Ovary (tissue), 9 donors: Measurements from ENCODE around the gene ASXL2. TPM values are rescaled to one million over a fixed set of nuclear protein-coding genes. Genes with fewer than 3 reads are reported as not detected.

ENCODE experiments used
- DNase-seq, 5 donors: peaks; one replicate each; pipeline ENCODE4 v3.0.0-alpha.2; 2019 to 2020
- H3K27ac ChIP-seq, 2 donors: fragments of 200-600 bp; one replicate each; pipeline versions ENCODE4 v1.5.1 to v1.8.0; 2019 to 2022
- H3K27me3 ChIP-seq: fragments of 200-600 bp; one replicate; pipeline ENCODE4 v1.8.0; 2022
- H3K36me3 ChIP-seq: fragments of 200-600 bp; sonication (generic); one replicate; pipeline ENCODE4 v1.5.1; 2019
- H3K4me1 ChIP-seq: one replicate; pipeline ENCODE4 v1.8.1; 2013; ENCODE audit warnings: mild to moderate bottlenecking, moderate library complexity; ENCODE audit not compliant: insufficient read depth
- H3K4me3 ChIP-seq: fragments of 200-600 bp; sonication (generic); one replicate; pipeline ENCODE4 v1.5.1; 2017
- H3K9me3 ChIP-seq, 2 donors: fragments of 200-600 bp in 1 of 2; sonication (generic) in 1 of 2; one replicate each; pipeline versions ENCODE4 v1.5.1 to v1.8.1; 2013 to 2019; ENCODE audit warnings: mild to moderate bottlenecking in 1 of 2, moderate library complexity in 1 of 2
- EP300 ChIP-seq: sonication (generic); formaldehyde crosslinking; IDR thresholded peaks from one replicate; pipeline ENCODE4 v1.6.1; 2017; ENCODE audit warnings: antibody characterized with exemption
- POLR2A ChIP-seq: fragments of 450-650 bp; IDR thresholded peaks from one replicate; pipeline ENCODE4 v1.6.1; 2017; ENCODE audit warnings: antibody characterized with exemption, mild to moderate bottlenecking, moderate library complexity
- WGBS, 3 donors: extraction: QIAGEN DNeasy Blood & Tissue Kit in 1 of 3; methylation state at CpG; one replicate each; pipeline versions ENCODE4 v1.1.5 to v1.1.7; 2013 to 2017; 5-methylcytosine and 5-hydroxymethylcytosine counted together
- intact Hi-C, 4 donors: fragments of 100-400 bp; cut with DNase I; formaldehyde crosslinking; loops; one replicate each; pipeline versions ENCODE4 v1.11.0 to v1.15.1; 2022 to 2023
- polyA plus RNA-seq, 2 donors: library from polyadenylated mRNA; stranded (reverse); fragments of 200-250 nt in 1 of 2; fragments of 350-450 nt in 1 of 2; fragmentation: Illumina TruSeq in 1 of 2; extraction: RNeasy Lipid Tissue Mini Kit (QIAGEN cat#74804) in 1 of 2; gene quantifications; one replicate each; pipeline ENCODE4 v1.2.3, GENCODE V29; 2013 to 2014
- total RNA-seq, 7 donors: library from RNA; depleted of rRNA in 2 of 7; stranded (reverse); fragments of >200 nt in 2 of 7; fragmentation: NEBNext Ultra II Directional in 3 of 7; extraction: Animal tissue kit (Norgen Biotek cat#: 25700) in 3 of 7; gene quantifications; one replicate each; pipeline versions ENCODE4 v1.1.0 to v1.2.4, GENCODE V29; 2016 to 2023
- TF ChIP-seq, protein P1 (sequence below), 3 donors: fragments of 450-650 bp in 2 of 3; fragments of 200-600 bp in 1 of 3; IDR thresholded peaks; one replicate each; pipeline versions ENCODE4 v1.5.1 to v1.8.0; 2016 to 2022; ENCODE audit warnings: antibody characterized with exemption in 3 of 3, mild to moderate bottlenecking in 1 of 3
- donor health status: DM: no; HTN: no; CAD: no; lungs with moderate emphysema.
- donor health status: DM: no; HTN: no; CAD: no.
- donor health status: Bipolar disorder and iron deficiency.
- donor health status: DM: yes; HTN: yes; CAD: no.
- donor health status: DM: no; HTN: no; CAD: no.
- donor health status: DM: yes; HTN: yes; CAD: no.

ASXL2 gene
- total and polyA plus RNA-seq, 9 donors: 3.0 to 25.0 (median 16.4) TPM

DNA sequence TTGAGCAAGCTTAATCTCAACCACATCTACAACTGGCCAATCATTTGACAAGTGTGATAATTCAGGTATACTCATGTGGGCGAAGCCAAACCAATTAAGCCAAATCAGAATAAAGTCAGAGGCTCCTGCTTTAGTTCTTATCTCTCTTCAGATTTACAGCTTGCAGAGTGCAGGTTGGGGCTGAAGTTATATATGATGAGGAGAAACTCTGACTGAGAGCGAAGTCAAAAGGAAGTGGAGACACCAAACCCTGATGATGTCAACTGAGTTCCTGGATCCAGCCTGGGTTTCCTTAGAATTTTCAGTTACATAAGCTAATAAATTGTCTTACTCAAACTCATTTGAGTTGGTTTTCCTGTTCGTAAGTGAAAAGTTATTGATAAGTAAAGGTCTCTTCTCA, 73.9 kb downstream of the ASXL2 start:
- Histone ChIP-seq H3K27ac (no peak overlapping the region), H3K4me1 (no peaks in the 10 kb centered on the region), H3K27me3 (no peaks in the 10 kb centered on the region), H3K9me3 (no peaks in the 10 kb centered on the region), H3K4me3 (no peak overlapping the region), H3K36me3 (no peaks in the 10 kb centered on the region)
- intact Hi-C loops: no loop called here
- no peak for DNase-seq
- no peak for TF ChIP-seq POLR2A
- no peak for TF ChIP-seq EP300
- TF ChIP-seq, protein P1, sequence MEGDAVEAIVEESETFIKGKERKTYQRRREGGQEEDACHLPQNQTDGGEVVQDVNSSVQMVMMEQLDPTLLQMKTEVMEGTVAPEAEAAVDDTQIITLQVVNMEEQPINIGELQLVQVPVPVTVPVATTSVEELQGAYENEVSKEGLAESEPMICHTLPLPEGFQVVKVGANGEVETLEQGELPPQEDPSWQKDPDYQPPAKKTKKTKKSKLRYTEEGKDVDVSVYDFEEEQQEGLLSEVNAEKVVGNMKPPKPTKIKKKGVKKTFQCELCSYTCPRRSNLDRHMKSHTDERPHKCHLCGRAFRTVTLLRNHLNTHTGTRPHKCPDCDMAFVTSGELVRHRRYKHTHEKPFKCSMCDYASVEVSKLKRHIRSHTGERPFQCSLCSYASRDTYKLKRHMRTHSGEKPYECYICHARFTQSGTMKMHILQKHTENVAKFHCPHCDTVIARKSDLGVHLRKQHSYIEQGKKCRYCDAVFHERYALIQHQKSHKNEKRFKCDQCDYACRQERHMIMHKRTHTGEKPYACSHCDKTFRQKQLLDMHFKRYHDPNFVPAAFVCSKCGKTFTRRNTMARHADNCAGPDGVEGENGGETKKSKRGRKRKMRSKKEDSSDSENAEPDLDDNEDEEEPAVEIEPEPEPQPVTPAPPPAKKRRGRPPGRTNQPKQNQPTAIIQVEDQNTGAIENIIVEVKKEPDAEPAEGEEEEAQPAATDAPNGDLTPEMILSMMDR (IDR thresholded peaks at IDR 0.05): no peak
- 97% methylated on average over 3 of the region's 3 CpGs for WGBS, 3 donors

DNA sequence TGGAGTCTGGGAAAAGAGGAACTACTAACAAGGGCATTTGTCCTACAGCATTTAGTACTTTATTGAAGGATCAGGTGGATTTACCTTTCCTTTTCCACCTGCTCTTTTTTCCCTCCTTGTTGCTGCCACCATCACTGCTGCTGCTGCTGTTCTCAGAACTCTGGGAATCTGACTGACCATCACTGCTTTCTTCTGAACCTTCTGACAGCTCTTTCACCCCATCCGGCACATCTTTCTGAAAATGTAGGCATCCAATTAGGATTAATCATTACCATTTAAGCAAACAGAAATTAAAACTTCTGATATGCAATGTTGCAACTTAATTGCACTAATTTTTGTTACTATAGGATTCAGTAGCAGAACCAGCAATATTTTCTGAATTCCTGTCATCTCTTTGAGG, 79.0 kb downstream of the ASXL2 start:
- Histone ChIP-seq H3K4me3 (no peak overlapping the region), H3K9me3 (no peaks in the 10 kb centered on the region), H3K27ac (no peak overlapping the region), H3K36me3 (no peaks in the 10 kb centered on the region), H3K4me1 (no peaks in the 10 kb centered on the region), H3K27me3 (no peaks in the 10 kb centered on the region)
- WGBS, 3 donors: 97 to 100% (median 100%) methylated on average over 1 of the region's 1 CpG
- intact Hi-C loops: no loop called here
- DNase-seq: no peak
- TF ChIP-seq POLR2A: no peak
- TF ChIP-seq EP300: no peak
- TF ChIP-seq, protein P1 (IDR thresholded peaks at IDR 0.05): no peak

DNA sequence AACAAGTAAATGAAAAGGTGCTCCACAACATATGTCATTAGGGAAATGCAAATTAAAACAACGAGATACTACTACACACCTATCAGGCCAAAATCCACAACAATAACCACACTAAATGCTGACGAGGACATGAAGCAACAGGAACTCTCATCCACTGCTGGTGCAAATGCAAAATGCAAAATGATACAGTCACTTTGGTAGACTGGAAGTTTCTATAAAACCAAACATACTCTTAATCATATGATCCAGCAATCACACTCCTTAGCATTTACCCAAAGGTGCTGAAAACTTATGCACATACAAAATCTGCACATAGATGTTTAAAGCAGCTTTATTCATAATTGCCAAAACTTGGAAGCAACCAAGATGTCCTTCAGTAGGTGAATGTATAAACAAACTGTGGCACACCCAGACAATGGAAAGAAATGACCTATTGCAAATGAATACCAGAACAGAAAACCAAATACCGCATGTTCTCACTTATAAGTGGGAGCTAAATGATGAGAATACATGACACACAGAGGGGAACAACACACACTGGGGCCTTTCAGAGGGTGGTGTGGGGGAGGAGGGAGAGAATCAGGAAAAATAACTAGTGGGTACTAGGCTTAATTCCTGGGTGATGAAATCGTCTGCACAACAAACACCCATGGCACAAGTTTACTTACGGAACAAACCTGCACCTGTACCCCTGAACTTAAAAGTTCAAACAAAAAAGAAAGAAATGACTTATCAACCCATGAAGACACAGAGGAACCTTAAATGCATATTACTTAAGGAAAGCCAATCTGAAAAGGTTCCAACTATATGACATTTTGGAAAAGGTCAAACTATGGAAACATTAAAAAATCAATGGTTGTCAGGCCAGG, 80.4 kb downstream of the ASXL2 start:
- no peaks in the 10 kb centered on the region for H3K27me3 ChIP-seq
- WGBS, 3 donors: 91 to 95% (median 94%) methylated on average over 5 of the region's 5 CpGs
- no peak overlapping the region for H3K4me3 ChIP-seq
- H3K36me3 ChIP-seq: no peaks in the 10 kb centered on the region
- H3K27ac ChIP-seq: no peak overlapping the region
- TF ChIP-seq EP300 (no peak), POLR2A (no peak)
- TF ChIP-seq, protein P1 (IDR thresholded peaks at IDR 0.05): no peak
- H3K4me1 ChIP-seq: no peaks in the 10 kb centered on the region
- no peaks in the 10 kb centered on the region for H3K9me3 ChIP-seq
- intact Hi-C loops: no loop called here
- no peak for DNase-seq

DNA sequence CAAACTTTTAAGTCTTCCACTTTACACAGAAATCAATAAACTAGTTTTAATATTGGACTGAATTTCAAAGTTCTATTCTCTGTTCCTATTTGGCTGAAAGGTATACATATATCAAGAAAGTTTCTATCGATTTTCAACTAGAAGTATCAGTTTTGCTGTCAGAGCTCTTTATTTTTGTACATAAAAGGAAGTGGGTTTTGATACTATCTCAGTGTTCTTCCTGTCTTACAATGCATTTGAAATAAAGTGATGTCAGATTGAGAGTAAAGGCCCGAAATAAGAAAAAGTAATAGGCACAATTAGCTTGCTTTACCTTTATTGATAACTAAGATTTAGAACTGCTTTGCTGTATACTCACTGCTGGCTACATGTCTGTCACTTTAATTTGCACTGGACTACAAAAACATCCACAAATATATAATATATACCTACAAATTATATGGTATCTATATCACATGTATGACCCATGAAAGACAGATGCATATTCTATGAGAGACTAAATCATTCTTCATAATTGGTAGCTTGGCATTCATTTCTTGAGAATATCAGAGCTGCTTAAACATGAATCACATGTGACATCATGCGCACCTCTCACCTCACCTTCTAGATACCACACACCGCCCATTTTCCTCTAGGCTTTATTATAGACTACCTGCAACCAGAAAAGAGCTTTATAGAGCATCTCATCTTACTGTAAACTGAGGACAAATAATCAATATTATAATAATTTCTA, 83.6 kb downstream of the ASXL2 start:
- 90 to 93% (median 90%) methylated on average over 4 of the region's 4 CpGs for WGBS, 3 donors
- no peak overlapping the region for H3K4me3 ChIP-seq
- TF ChIP-seq, protein P1 (IDR thresholded peaks at IDR 0.05): no peak
- TF ChIP-seq POLR2A (no peak), EP300 (no peak)
- H3K9me3 ChIP-seq: no peaks in the 10 kb centered on the region
- H3K27ac ChIP-seq: no peak overlapping the region
- no peaks in the 10 kb centered on the region for H3K4me1 ChIP-seq
- H3K36me3 ChIP-seq: no peaks in the 10 kb centered on the region
- intact Hi-C loops: no loop called here
- no peak for DNase-seq
- H3K27me3 ChIP-seq: no peaks in the 10 kb centered on the region
